GM06990 (cell line): Measurements from ENCODE around the gene HIPK1.

Source experiments
- DNase-seq: peaks from one replicate; pipeline ENCODE4 v3.0.0-alpha.2; 2011; ENCODE audit not compliant: insufficient read length; ENCODE audit errors: extremely low read depth
- H3K27me3 ChIP-seq: replicated peaks from 2 replicates; pipeline ENCODE4 v1.6.0; 2011; ENCODE audit warnings: low read length; ENCODE audit not compliant: control insufficient read depth, insufficient read depth
- H3K36me3 ChIP-seq: 2 replicates; pipeline ENCODE4 v1.5.1; 2011; ENCODE audit warnings: low read length; ENCODE audit not compliant: control insufficient read depth, insufficient read depth
- H3K4me3 ChIP-seq: replicated peaks from 2 replicates; pipeline ENCODE4 v1.5.1; 2011; ENCODE audit warnings: low read depth, mild to moderate bottlenecking, control low read depth, low read length
- TF ChIP-seq, protein P1 (sequence below): IDR thresholded peaks from 2 replicates; pipeline ENCODE4 v1.5.1; 2011; ENCODE audit warnings: low read length, control low read depth, mild to moderate bottlenecking, inconsistent platforms; ENCODE audit not compliant: insufficient read depth, poor library complexity, severe bottlenecking

The HIPK1 gene

DNA sequence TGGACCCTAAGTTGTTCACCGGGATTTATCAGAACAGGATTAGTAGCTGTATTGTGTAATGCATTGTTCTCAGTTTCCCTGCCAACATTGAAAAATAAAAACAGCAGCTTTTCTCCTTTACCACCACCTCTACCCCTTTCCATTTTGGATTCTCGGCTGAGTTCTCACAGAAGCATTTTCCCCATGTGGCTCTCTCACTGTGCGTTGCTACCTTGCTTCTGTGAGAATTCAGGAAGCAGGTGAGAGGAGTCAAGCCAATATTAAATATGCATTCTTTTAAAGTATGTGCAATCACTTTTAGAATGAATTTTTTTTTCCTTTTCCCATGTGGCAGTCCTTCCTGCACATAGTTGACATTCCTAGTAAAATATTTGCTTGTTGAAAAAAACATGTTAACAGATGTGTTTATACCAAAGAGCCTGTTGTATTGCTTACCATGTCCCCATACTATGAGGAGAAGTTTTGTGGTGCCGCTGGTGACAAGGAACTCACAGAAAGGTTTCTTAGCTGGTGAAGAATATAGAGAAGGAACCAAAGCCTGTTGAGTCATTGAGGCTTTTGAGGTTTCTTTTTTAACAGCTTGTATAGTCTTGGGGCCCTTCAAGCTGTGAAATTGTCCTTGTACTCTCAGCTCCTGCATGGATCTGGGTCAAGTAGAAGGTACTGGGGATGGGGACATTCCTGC, 46.2 kb downstream of the HIPK1 start:
- Histone ChIP-seq H3K36me3 (peaks cover 10% of the 10 kb centered on the region), H3K27me3 (no peaks in the 10 kb centered on the region), H3K4me3 (no peak overlapping the region)
- TF ChIP-seq, protein P1, sequence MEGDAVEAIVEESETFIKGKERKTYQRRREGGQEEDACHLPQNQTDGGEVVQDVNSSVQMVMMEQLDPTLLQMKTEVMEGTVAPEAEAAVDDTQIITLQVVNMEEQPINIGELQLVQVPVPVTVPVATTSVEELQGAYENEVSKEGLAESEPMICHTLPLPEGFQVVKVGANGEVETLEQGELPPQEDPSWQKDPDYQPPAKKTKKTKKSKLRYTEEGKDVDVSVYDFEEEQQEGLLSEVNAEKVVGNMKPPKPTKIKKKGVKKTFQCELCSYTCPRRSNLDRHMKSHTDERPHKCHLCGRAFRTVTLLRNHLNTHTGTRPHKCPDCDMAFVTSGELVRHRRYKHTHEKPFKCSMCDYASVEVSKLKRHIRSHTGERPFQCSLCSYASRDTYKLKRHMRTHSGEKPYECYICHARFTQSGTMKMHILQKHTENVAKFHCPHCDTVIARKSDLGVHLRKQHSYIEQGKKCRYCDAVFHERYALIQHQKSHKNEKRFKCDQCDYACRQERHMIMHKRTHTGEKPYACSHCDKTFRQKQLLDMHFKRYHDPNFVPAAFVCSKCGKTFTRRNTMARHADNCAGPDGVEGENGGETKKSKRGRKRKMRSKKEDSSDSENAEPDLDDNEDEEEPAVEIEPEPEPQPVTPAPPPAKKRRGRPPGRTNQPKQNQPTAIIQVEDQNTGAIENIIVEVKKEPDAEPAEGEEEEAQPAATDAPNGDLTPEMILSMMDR, result no peak
- no peak for DNase-seq

DNA sequence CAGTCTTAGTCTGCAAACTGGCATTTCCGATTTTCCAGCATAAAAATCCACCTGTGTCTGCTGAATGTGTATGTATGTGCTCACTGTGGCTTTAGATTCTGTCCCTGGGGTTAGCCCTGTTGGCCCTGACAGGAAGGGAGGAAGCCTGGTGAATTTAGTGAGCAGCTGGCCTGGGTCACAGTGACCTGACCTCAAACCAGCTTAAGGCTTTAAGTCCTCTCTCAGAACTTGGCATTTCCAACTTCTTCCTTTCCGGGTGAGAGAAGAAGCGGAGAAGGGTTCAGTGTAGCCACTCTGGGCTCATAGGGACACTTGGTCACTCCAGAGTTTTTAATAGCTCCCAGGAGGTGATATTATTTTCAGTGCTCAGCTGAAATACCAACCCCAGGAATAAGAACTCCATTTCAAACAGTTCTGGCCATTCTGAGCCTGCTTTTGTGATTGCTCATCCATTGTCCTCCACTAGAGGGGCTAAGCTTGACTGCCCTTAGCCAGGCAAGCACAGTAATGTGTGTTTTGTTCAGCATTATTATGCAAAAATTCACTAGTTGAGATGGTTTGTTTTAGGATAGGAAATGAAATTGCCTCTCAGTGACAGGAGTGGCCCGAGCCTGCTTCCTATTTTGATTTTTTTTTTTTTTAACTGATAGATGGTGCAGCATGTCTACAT, 47.6 kb downstream of the HIPK1 start:
- TF ChIP-seq, protein P1, result peak; percentile 44
- Histone ChIP-seq H3K27me3 (no peaks in the 10 kb centered on the region), H3K4me3 (no peak overlapping the region), H3K36me3 (peaks cover 9% of the 10 kb centered on the region)
- DNase-seq, result no peak

DNA sequence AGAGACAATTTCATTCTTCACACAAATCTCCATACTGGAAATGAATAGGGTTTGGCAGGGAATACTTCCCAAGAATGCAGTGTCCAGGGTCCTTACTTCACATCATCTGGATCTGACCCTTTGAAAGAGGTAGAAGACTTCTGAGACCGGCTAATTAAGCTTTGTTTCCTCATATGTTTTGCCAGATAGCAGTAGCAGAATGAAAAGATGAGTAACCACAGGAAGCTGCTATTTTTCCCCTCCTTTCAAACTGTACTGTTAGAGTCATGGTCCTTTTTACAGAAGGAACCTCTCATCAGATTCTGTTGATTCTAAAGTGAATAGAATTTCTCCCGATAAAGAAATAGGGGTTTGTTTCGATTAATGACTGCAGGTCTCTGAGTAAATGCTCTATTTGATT, 48.8 kb downstream of the HIPK1 start:
- Histone ChIP-seq H3K36me3 (peaks cover 5% of the 10 kb centered on the region), H3K4me3 (no peak overlapping the region), H3K27me3 (no peaks in the 10 kb centered on the region)
- TF ChIP-seq, protein P1, result no peak
- DNase-seq, result no peak

DNA sequence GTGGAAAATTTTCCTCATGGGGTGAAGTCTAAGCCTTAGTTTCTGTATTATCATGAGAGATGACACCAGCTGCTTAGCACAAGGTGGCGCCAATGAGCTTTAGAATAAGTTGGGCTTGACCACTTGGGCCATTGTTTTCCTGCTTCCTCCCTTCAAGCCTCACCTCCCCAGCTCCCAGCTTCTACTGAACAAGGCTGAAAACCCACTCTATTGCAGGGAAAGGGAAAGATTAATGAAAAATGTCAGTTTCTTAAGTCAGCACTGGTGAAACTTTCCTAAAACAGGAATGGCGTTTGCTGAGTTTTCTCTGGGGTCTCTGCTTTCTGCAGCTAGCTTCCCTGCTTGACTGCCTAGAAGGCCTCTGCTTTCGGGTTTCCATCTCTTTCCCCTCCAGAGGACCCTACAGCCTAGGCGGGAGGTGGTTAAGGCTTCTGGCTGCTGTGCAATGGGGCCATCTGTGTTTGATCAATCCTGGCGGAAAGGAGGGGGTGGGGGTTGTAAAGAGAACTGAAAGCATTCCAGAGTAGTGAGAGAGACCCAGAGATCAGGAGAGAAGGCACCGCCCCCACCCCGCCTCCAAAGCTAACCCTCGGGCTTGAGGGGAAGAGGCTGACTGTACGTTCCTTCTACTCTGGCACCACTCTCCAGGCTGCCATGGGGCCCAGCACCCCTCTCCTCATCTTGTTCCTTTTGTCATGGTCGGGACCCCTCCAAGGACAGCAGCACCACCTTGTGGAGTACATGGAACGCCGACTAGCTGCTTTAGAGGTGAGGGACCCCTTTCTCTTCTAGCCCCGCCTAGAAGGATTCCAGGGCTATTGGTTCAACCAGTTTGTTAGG, 50.0 kb downstream of the HIPK1 start, which contains the start of gene OLFML3:
TSS of gene OLFML3 (plus strand) at position 612 of the 840 bp plus-strand sequence. CDS start at position 655, 43 bp downstream.
- no peaks in the 10 kb centered on the region; the same call in 1 of the 2 replicates for H3K36me3 ChIP-seq
- no peak within 1 kb of the TSS for H3K4me3 ChIP-seq
- DNase-seq, result no peak
- H3K27me3 ChIP-seq, result no peaks in the 10 kb centered on the region
- TF ChIP-seq, protein P1, result peak; percentile 70

DNA sequence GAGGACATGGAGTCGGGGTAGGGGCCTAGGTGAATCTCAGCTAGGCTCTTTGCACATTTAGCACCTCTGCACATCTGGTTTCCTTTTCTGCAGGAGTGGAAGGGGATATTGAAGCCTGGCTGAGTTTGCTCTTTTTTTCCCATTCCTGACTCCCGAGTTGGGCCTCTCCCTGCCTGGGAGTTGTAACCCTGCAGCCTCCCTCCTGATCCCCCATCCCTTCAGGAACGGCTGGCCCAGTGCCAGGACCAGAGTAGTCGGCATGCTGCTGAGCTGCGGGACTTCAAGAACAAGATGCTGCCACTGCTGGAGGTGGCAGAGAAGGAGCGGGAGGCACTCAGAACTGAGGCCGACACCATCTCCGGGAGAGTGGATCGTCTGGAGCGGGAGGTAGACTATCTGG, 51.0 kb downstream of the HIPK1 start:
- H3K36me3 ChIP-seq, result no peaks in the 10 kb centered on the region; the same call in 1 of the 2 replicates
- H3K4me3 ChIP-seq, result no peak overlapping the region
- TF ChIP-seq, protein P1, result no peak
- DNase-seq, result no peak
- no peaks in the 10 kb centered on the region for H3K27me3 ChIP-seq
